ENCODE data around the gene ACOT6. TPM values are rescaled to one million over a fixed set of nuclear protein-coding genes. Genes with fewer than 3 reads are reported as not detected.

The ACOT6 gene
- total RNA-seq, 2 experiments from 2014 or later: not detected

DNA sequence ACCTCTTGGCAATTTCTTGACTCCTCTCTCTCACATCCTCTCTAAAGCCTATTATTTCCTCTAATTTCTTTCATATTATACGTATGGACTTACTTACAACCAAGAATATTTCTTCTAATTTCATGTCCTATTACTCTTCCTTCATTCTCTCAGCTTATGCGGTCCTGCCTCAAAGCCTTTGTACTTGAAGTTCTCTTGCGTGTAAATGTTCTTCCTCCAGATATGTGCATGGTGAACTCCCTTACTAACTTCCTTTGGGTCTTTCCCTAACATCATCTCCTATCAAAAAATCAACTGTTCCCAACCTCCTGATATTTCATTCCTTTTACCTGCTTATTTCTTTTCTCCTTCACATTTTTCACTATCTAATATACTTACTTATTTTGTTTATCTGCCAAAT, 55.5 kb downstream of the ACOT6 start:
- DNase-seq (no peak), ATAC-seq (no peak)
- no peaks in the 10 kb centered on the region for H3K4me1 Mint-ChIP-seq
- CTCF ChIA-PET: interaction anchor here (0.9 kb wide), 1 partner anchor 160 kb away, joined by 3 read pairs; no protein-coding TSS in a partner anchor
- H3K9me3 Mint-ChIP-seq (ENCODE audit: low read depth): no peaks in the 10 kb centered on the region
- no peak overlapping the region for H3K27ac Mint-ChIP-seq
- H3K27me3 Mint-ChIP-seq: no peaks in the 10 kb centered on the region
- peaks cover under 1% of the 10 kb centered on the region for H3K36me3 Mint-ChIP-seq
- no peak overlapping the region for H3K4me3 Mint-ChIP-seq

Other genes with a start within 250 kb of the ACOT6 start
- 10 to 100 TPM; 44.8 to 45.2 TPM for gene NUMB, start 154.0 kb upstream of the ACOT6 start, total RNA-seq
- 10 to 100 TPM; 20.7 to 25.6 TPM for gene RIOX1, start 121.6 kb upstream of the ACOT6 start, total RNA-seq
- gene ACOT1, start 75.4 kb upstream of the ACOT6 start, total RNA-seq: 1 to 10 TPM; 2.5 to 4.3 TPM
- gene HEATR4, start 53.6 kb upstream of the ACOT6 start, total RNA-seq: not detected
- 10 to 100 TPM; 15.6 to 23.8 TPM for gene ACOT2, start 43.3 kb upstream of the ACOT6 start, total RNA-seq
- 1 to 10 TPM; 1.5 to 2.1 TPM for gene ACOT4, start 20.6 kb upstream of the ACOT6 start, total RNA-seq
- 1 to 10 TPM; 8.8 to 9.1 TPM for gene DNAL1, start 32.5 kb downstream of the ACOT6 start, total RNA-seq
- 10 to 100 TPM; 27.1 to 36.6 TPM for gene PNMA1, start 101.9 kb downstream of the ACOT6 start, total RNA-seq
- 1 to 10 TPM; 1.6 to 3.5 TPM for gene PTGR2, start 239.3 kb downstream of the ACOT6 start, total RNA-seq